Measurements from ENCODE around the gene SNX7.

Gene SNX7

GRCh38 chr1:98697781-98698180, 36.3 kb downstream of the SNX7 start:
- DNase-seq (ENCODE audit: low read depth): no peak

GRCh38 chr1:98698625-98699024, 37.1 kb downstream of the SNX7 start:
- DNase-seq (ENCODE audit: low read depth): no peak

GRCh38 chr1:98700228-98700627, 38.7 kb downstream of the SNX7 start:
- peak; percentile 34 for DNase-seq (ENCODE audit: low read depth)

GRCh38 chr1:98702976-98703375, 41.5 kb downstream of the SNX7 start:
- peak; percentile 43 for DNase-seq (ENCODE audit: low read depth)

- no peak for DNase-seq (ENCODE audit: low read depth)
Measured at GRCh38 chr1:98704474-98704873, 43.0 kb downstream of the SNX7 start.

- DNase-seq (ENCODE audit: low read depth): no peak
Measured at GRCh38 chr1:98704971-98705370, 43.5 kb downstream of the SNX7 start.

GRCh38 chr1:98705591-98705990, 44.1 kb downstream of the SNX7 start:
- no peak for DNase-seq (ENCODE audit: low read depth)

- DNase-seq (ENCODE audit: low read depth): no peak
Measured at GRCh38 chr1:98706173-98706843, 44.8 kb downstream of the SNX7 start.

- DNase-seq (ENCODE audit: low read depth): no peak
Measured at GRCh38 chr1:98707556-98707955, 46.0 kb downstream of the SNX7 start.

- no peak for DNase-seq (ENCODE audit: low read depth)
Measured at GRCh38 chr1:98709906-98710305, 48.4 kb downstream of the SNX7 start.

GRCh38 chr1:98723574-98723973, 62.1 kb downstream of the SNX7 start:
- DNase-seq (ENCODE audit: low read depth): no peak

- no peak for DNase-seq (ENCODE audit: low read depth)
Measured at GRCh38 chr1:98732985-98733781, 71.7 kb downstream of the SNX7 start.

GRCh38 chr1:98733782-98734112, 72.2 kb downstream of the SNX7 start:
- DNase-seq (ENCODE audit: low read depth): no peak

- no peak for DNase-seq (ENCODE audit: low read depth)
Measured at GRCh38 chr1:98735756-98736155, 74.2 kb downstream of the SNX7 start.

- no peak for DNase-seq (ENCODE audit: low read depth)
Measured at GRCh38 chr1:98737835-98738234, 76.3 kb downstream of the SNX7 start.

GRCh38 chr1:98739762-98740161, 78.2 kb downstream of the SNX7 start:
- DNase-seq (ENCODE audit: low read depth): no peak

GRCh38 chr1:98741164-98741563, 79.6 kb downstream of the SNX7 start:
- no peak for DNase-seq (ENCODE audit: low read depth)

- no peak for DNase-seq (ENCODE audit: low read depth)
Measured at GRCh38 chr1:98749152-98749756, 87.7 kb downstream of the SNX7 start.

GRCh38 chr1:98754176-98754575, 92.7 kb downstream of the SNX7 start:
- DNase-seq (ENCODE audit: low read depth): no peak

- no peak for DNase-seq (ENCODE audit: low read depth)
Measured at GRCh38 chr1:98761219-98761865, 99.8 kb downstream of the SNX7 start.

- DNase-seq (ENCODE audit: low read depth): no peak
Measured at GRCh38 chr1:98763488-98764150, 102.1 kb downstream of the SNX7 start.

GRCh38 chr1:98764485-98764884, 103.0 kb downstream of the SNX7 start:
- no peak for DNase-seq (ENCODE audit: low read depth)

Measured in non-pigmented ciliary epithelial cell (primary cell).